GM18520 (cell line): ENCODE data around the gene RSBN1.
"Not testable (repeated sequence)": the region's sequence is repeated elsewhere in the genome, so short reads cannot be mapped to it uniquely, and the experiment has no call there.

Source experiments
- ATAC-seq: cut with Tn5 transposase; IDR thresholded peaks from one replicate; pipeline ENCODE4 v1.9.1; 2021; ENCODE audit not compliant: unreplicated experiment

Gene RSBN1

DNA sequence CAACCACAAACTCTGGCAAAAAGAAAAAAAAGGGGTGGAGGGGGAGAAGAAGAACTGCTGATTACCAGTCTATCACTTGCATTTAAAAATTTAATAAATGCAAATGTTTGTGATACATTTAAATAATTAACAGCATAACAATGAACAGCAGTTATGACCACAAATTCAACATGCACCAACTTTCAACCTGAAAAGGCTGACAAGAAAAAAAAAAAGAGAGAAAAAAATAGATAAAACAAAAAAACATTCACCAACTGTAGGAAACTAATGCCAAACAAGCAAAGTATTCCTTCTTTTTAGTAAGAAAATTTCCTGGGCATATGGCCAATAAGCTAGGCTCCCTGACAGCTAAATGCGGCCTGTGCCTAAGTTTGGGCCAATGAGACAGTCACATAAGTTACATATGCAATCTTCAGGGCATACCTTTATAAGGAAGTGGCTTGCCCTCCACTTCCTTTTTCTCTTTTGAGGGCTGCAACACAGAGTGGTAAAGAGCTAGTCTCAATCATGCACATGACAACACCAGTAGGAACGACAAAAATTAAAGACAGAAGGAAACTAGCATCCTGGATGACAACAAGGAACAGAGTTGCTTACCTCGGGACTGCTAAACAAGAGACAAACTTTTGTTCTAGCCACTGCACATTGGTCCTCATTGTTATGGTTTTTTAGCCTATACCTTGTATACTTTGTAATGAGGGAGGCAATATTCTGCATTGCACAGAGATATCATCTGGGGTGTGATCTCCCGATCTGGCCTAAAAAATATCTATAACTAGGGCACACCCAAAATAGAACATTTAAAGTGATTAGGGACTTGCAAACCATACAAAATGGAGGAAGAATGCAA, 28.8 kb downstream of the RSBN1 start:
- ATAC-seq: peak; percentile 39

DNA sequence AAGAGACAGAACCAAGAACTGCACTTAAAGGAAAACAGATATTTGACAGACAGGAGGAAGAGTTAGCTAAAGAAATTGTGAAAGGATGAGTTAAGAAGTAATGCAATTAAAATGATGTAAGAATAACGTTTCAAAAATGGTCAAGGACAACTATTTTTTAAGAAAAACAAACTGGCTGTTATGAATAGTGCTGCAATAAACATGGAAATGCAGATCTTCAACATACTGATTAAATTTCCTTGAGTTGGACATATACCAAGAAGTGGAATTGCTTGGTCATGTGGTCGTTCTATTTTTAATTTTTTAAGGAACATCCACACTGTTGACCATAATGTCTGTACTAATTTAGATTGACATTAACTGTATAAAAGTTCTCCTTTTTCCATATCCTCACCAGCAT, 29.9 kb downstream of the RSBN1 start:
- no peak for ATAC-seq

DNA sequence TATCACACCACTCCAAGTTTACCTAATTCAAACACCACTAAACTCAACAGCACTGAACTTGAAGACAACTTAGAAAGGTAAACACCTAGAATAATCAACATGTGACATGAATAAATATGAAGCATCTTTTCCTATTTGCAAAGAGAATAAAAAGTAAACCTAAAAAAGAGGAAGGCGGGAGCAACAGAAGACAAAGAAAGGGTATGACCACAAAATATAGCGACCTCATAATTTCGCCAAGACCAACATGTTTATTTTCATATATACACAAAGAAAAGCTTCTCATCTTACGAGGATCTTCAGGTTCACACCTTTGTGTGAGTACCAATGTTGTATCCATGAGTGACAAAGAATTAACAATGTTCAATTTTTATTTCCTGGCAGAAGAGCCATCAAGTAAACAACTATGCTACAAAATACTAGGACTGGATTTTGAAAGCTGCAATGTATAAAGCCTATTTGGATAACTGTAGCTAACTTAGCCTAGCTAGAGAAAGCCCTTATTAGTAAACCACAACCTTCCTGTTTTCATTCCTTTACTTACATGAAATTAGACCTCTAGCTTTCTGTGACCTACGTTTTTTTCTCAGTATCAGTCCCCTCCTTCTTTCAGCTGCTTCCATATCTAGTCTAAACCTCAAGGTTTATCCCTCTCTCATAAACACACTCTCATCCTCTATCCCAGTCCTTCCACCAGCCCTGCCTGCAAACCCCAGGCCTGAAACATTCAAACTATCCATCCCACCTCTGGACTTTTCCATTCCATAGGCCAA, 31.7 kb downstream of the RSBN1 start:
- no peak for ATAC-seq

DNA sequence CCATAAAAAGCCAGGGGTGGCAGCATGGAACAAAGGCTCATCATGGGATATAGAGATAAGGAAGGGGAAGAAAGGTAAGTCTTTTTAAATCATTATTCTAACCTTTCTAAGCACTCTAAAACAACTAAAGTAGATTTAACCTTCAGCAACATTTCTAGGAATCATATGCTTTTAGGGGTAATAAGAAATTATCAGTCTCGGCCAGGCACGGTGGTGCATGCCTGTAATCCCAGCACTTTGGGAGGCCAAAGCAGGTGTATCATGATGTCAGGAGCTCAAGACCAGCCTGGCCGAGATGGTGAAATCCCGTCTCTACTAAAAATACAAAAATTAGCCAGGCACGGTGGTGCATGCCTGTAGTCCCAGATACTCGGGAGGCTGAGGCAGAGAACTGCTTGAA, 32.7 kb downstream of the RSBN1 start:
- ATAC-seq: no peak

GRCh38 chr1:113777561-113777960, 34.7 kb downstream of the RSBN1 start:
- ATAC-seq: no peak

GRCh38 chr1:113770031-113770430, 42.2 kb downstream of the RSBN1 start:
- ATAC-seq: no peak

- ATAC-seq: no peak
Observed at GRCh38 chr1:113769601-113769970, 42.7 kb downstream of the RSBN1 start.

GRCh38 chr1:113768916-113769600, 43.2 kb downstream of the RSBN1 start:
- no peak for ATAC-seq

- ATAC-seq: no peak
Observed at GRCh38 chr1:113765306-113766230, 46.7 kb downstream of the RSBN1 start.

DNA sequence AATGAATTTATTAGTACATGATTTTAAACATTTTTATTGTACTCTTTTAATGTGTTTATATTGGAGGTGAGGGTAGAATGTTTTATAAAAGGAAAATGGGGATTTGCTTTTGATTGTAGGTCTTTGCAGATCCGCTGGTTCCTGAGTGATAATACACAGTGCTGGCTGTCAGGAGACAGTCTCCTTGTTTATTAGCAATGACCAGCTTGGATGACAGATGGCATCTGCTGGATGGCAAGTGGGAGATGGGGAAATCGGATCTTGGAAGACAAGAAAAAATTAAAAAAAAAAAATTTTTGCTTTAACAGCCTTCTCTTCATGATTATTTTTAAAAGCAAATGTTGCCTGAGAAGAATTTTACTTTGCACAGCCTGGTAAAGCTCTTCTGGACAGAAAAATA, 48.6 kb downstream of the RSBN1 start:
- no peak for ATAC-seq

DNA sequence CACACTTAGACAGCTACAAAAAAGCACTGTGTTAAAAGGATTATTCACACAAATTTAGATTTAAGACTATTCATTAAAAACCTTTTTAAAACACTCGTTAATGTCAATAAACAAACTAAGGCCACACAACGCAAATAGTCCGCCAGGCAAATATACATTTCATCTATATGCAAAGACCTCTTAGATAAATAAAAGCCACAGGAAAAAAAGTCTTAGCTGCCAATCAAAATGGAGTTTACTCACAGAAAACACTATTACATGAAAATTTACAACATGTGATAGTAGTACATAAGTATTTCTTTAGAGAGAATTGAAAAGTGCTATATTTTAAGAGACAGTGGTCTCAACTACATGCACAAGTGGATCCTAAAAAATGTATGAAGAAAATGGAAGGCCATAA, 50.3 kb downstream of the RSBN1 start:
- ATAC-seq: no peak

- ATAC-seq: no peak
Observed at GRCh38 chr1:113760102-113761080, 51.9 kb downstream of the RSBN1 start.

- ATAC-seq: peak; percentile 56
Observed at GRCh38 chr1:113759333-113760101, 52.8 kb downstream of the RSBN1 start, which contains the start of gene PHTF1. PHTF1 (minus strand) TSS chr1:113759486; CDS start chr1:113758703, 783 bp downstream.

DNA sequence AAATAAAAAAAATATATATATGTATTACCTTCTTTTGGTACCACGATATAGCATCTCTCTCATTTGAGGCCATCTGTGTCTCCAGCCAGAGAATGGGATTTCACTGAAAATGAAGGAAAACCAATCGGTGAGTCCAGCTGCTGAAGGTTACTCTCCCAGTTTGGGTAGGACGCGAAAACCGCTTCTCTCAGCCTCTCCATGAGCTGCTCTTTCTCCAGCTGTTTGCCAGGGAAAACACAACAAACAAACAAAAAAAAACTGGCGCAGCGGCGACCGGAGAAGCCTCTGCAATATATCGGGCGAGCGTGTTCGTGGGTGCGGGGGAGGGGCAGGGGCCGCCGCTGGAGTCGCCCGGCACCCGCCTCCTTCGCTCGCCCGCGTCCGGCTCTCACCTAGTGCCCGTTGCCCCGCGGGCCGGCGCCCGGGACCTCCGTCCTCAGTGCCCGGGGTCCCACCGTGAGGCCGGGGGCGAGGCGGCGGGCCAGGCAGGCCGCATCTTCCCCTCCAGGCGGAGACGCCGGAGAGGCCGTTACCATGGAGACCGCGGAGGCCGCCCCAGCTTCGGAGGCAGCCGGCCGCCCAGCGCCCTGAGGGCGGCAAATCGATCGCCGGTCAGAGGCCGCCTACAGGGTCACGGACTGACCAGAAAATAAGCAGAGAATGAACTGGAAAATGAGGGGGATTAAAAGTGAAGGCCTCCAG, 53.5 kb downstream of the RSBN1 start:
- ATAC-seq: peak; percentile 45

- no peak for ATAC-seq
Observed at GRCh38 chr1:113756461-113756860, 55.8 kb downstream of the RSBN1 start.

DNA sequence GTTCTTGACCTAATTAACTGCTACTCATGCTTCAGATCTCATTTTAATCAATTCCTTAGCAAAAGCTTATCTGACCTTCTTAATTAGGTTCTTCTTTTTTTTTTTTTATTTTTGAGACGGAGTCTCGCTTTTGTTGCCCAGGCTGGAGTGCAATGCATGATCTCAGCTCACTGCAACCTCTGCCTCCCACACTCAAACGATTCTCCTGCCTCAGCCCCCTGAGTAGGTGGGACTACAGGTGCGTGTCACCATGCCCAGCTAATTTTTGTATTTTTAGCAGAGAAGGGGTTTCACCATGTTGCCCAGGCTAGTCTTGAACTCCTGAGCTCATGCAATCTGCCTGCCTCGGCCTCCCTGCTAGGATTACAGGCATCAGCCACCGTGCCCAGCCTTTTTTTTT, 58.9 kb downstream of the RSBN1 start:
- ATAC-seq: not testable (repeated sequence)

- ATAC-seq: no peak
Observed at GRCh38 chr1:113751516-113751915, 60.8 kb downstream of the RSBN1 start.

- no peak for ATAC-seq
Observed at GRCh38 chr1:113751114-113751513, 61.2 kb downstream of the RSBN1 start.
